B cell (primary cell): Measurements from ENCODE around the gene TTC13. TPM values are rescaled to one million over a fixed set of nuclear protein-coding genes. Genes with fewer than 3 reads are reported as not detected.

ENCODE experiments used
- ATAC-seq: fragments of 200-7000 bp; cut with Tn5 transposase; one replicate; pipeline ENCODE4 v1.10.0; 2021; ENCODE audit warnings: low read depth, mild to moderate bottlenecking, moderate number of reproducible peaks, moderate library complexity
- CTCF ChIA-PET: fragments of 350-600 bp; sonication (Branson Sonifier 250); formaldehyde crosslinking; loops from one replicate; lab custom pipeline; 2021; ENCODE audit warnings: antibody characterized with exemption, inconsistent platforms; lab: Charles Lee
- POLR2A ChIA-PET: fragments of 350-600 bp; sonication (Branson Sonifier 250); formaldehyde crosslinking; loops from one replicate; lab custom pipeline; 2021; ENCODE audit warnings: antibody characterized with exemption; lab: Charles Lee
- DNase-seq: peaks from one replicate; pipeline ENCODE4 v3.0.0; 2013
- H2AFZ ChIP-seq: 2 replicates; pipeline ENCODE4 v1.6.1; 2012; ENCODE audit warnings: mild to moderate bottlenecking, low read depth, low read length; ENCODE audit not compliant: insufficient read depth, poor library complexity, severe bottlenecking
- H3K27ac ChIP-seq, 2 donors: 1 replicate in 1 of 2; 2 replicates in 1 of 2; pipeline ENCODE4 v1.5.1; 2012 to 2013; ENCODE audit warnings: low read length in 2 of 2, mild to moderate bottlenecking in 2 of 2, moderate library complexity in 1 of 2
- H3K27me3 ChIP-seq, 4 experiments: fragments of 200-600 bp in 1 of 4; sonication (generic) in 1 of 4; replicated peaks in 1 of 4; 1 replicate in 2 of 4; 2 replicates in 2 of 4; pipeline versions ENCODE4 v1.6.1 to v1.7.0; 2013 to 2016; ENCODE audit warnings: low read length in 3 of 4, mild to moderate bottlenecking in 2 of 4, mixed read lengths in 1 of 4, moderate library complexity in 1 of 4; ENCODE audit not compliant: insufficient read depth in 4 of 4, control insufficient read depth in 3 of 4; ENCODE audit errors: control extremely low read depth in 1 of 4
- H3K36me3 ChIP-seq, 2 experiments: replicated peaks in 1 of 2; 1 replicate in 1 of 2; 2 replicates in 1 of 2; pipeline versions ENCODE4 v1.6.1 to v1.7.1; 2013; ENCODE audit warnings: low read length in 1 of 2; ENCODE audit not compliant: insufficient read depth in 2 of 2, control insufficient read depth in 1 of 2; ENCODE audit errors: control extremely low read depth in 1 of 2, extremely low read depth in 1 of 2
- H3K4me1 ChIP-seq, 2 donors: fragments of 200-600 bp in 1 of 2; sonication (generic) in 1 of 2; 1 replicate in 1 of 2; 2 replicates in 1 of 2; pipeline versions ENCODE4 v1.5.1 to v1.6.1; 2013 to 2017; ENCODE audit warnings: low read length in 2 of 2; ENCODE audit not compliant: control insufficient read depth in 2 of 2, insufficient read depth in 2 of 2
- H3K4me2 ChIP-seq: replicated peaks from 2 replicates; pipeline ENCODE3; 2012; ENCODE audit warnings: mild to moderate bottlenecking, low read depth, low read length; ENCODE audit not compliant: poor library complexity, severe bottlenecking
- H3K4me3 ChIP-seq, 5 experiments: fragments of 200-600 bp in 1 of 5; sonication (generic) in 1 of 5; 1 replicate in 3 of 5; 2 replicates in 2 of 5; pipeline versions ENCODE4 v1.5.1 to v1.7.0; 2011 to 2016; ENCODE audit warnings: low read length in 4 of 5, mild to moderate bottlenecking in 4 of 5, low read depth in 2 of 5, control low read depth in 1 of 5, moderate library complexity in 1 of 5; ENCODE audit not compliant: insufficient read depth in 1 of 5; ENCODE audit errors: control extremely low read depth in 1 of 5, extremely low read depth in 1 of 5
- H3K79me2 ChIP-seq: fragments of 200-600 bp; sonication (generic); one replicate; pipeline ENCODE4 v1.6.0; 2016; ENCODE audit warnings: low read length; ENCODE audit not compliant: control insufficient read depth, insufficient read depth
- H3K9ac ChIP-seq: fragments of 200-600 bp; sonication (generic); 2 replicates; pipeline ENCODE4 v1.6.1; 2017; ENCODE audit warnings: mild to moderate bottlenecking, low read length, moderate library complexity
- H3K9me3 ChIP-seq, 3 donors: one replicate each; pipeline versions ENCODE4 v1.6.1 to v1.7.1; 2013; ENCODE audit warnings: low read length in 2 of 3; ENCODE audit not compliant: control insufficient read depth in 2 of 3, insufficient read depth in 1 of 3; ENCODE audit errors: control extremely low read depth in 1 of 3
- H4K20me1 ChIP-seq: 2 replicates; pipeline ENCODE4 v1.6.0; 2012; ENCODE audit warnings: mild to moderate bottlenecking, low read length; ENCODE audit not compliant: insufficient read depth, control insufficient read depth, poor library complexity, severe bottlenecking
- H3K27ac Mint-ChIP-seq: one replicate; pipeline ENCODE4 v1.8.0; 2021; ENCODE audit warnings: mixed read lengths
- H3K27me3 Mint-ChIP-seq: one replicate; pipeline ENCODE4 v1.8.0; 2021; ENCODE audit warnings: mixed read lengths
- H3K4me1 Mint-ChIP-seq: one replicate; pipeline ENCODE4 v1.8.0; 2021; ENCODE audit warnings: mixed read lengths
- H3K4me3 Mint-ChIP-seq: one replicate; pipeline ENCODE4 v1.8.0; 2021; ENCODE audit warnings: mixed read lengths
- H3K9me3 Mint-ChIP-seq: one replicate; pipeline ENCODE4 v1.8.0; 2022; ENCODE audit warnings: mixed read lengths; ENCODE audit not compliant: insufficient read depth
- EZH2 ChIP-seq: IDR thresholded peaks from 2 replicates; pipeline ENCODE4 v1.6.1; 2012; ENCODE audit warnings: borderline replicate concordance, low read depth, mild to moderate bottlenecking, moderate library complexity, low read length; ENCODE audit not compliant: insufficient read depth, poor library complexity, severe bottlenecking
- WGBS: methylation state at CpG from one replicate; pipeline ENCODE4 v1.1.5; 2013; ENCODE audit warnings: missing lambda C conversion rate; ENCODE audit not compliant: insufficient coverage; 5-methylcytosine and 5-hydroxymethylcytosine counted together
- intact Hi-C: fragments of 100-400 bp; cut with micrococcal nuclease; formaldehyde crosslinking; loops from one replicate; pipeline ENCODE4 v1.10.0; 2022
- polyA plus RNA-seq: library from polyadenylated mRNA; depleted of rRNA; stranded (reverse); fragments of >200 nt; gene quantifications from 2 replicates; pipeline ENCODE4 v1.2.3, GENCODE V29; 2012
- total RNA-seq, 2 donors: library from RNA; stranded (reverse); fragments of 120-200 nt in 1 of 2; gene quantifications; 1 replicate in 1 of 2; 2 replicates in 1 of 2; pipeline versions ENCODE4 v1.2.3 to v1.2.4, GENCODE V29; 2013 to 2022
- TF ChIP-seq, protein P1 (sequence below): fragments of 200-600 bp; IDR thresholded peaks from one replicate; pipeline ENCODE4 v1.8.0; 2022; ENCODE audit warnings: antibody characterized with exemption, mild to moderate bottlenecking

Gene TTC13
- total and polyA plus RNA-seq, 2 donors (not counting 1 experiment from before 2014, with no cell fraction given): 33.9 to 55.0 TPM

- Mint-ChIP-seq H3K27ac (no peak overlapping the region), H3K9me3 (no peaks in the 10 kb centered on the region), H3K4me3 (no peak overlapping the region), H3K4me1 (no peaks in the 10 kb centered on the region), H3K27me3 (no peaks in the 10 kb centered on the region)
- Histone ChIP-seq H3K4me2 (no peak overlapping the region), H3K9me3 (no peaks in the 10 kb centered on the region), H3K27ac (no peak overlapping the region), H4K20me1 (no peaks in the 10 kb centered on the region), H3K27me3 (no peaks in the 10 kb centered on the region), H3K4me1 (no peaks in the 10 kb centered on the region), H3K4me3 (no peak overlapping the region), H3K79me2 (no peaks in the 10 kb centered on the region), H3K36me3 (peaks cover 4 to 70% of the 10 kb centered on the region in 2 experiments), H2AFZ (no peak overlapping the region), H3K9ac (no peak overlapping the region)
- TF ChIP-seq, protein P1, sequence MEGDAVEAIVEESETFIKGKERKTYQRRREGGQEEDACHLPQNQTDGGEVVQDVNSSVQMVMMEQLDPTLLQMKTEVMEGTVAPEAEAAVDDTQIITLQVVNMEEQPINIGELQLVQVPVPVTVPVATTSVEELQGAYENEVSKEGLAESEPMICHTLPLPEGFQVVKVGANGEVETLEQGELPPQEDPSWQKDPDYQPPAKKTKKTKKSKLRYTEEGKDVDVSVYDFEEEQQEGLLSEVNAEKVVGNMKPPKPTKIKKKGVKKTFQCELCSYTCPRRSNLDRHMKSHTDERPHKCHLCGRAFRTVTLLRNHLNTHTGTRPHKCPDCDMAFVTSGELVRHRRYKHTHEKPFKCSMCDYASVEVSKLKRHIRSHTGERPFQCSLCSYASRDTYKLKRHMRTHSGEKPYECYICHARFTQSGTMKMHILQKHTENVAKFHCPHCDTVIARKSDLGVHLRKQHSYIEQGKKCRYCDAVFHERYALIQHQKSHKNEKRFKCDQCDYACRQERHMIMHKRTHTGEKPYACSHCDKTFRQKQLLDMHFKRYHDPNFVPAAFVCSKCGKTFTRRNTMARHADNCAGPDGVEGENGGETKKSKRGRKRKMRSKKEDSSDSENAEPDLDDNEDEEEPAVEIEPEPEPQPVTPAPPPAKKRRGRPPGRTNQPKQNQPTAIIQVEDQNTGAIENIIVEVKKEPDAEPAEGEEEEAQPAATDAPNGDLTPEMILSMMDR: no peak
- TF ChIP-seq EZH2: no peak
- intact Hi-C loops: no loop called here
- ATAC-seq (no peak), DNase-seq (no peak)
- WGBS: no CpG with 5 or more reads among the region's 2 CpGs
- ChIA-PET CTCF (interaction anchor here (0.7 to 1.3 kb wide), 2 partner anchors 10 to 73 kb away, joined by 3 to 4 read pairs; partner anchors contain the start of gene ARV1), POLR2A (no interaction called here)
These were observed 72.4 kb downstream of the TTC13 start for GRCh38 chr1:230906226-230906625.

DNA sequence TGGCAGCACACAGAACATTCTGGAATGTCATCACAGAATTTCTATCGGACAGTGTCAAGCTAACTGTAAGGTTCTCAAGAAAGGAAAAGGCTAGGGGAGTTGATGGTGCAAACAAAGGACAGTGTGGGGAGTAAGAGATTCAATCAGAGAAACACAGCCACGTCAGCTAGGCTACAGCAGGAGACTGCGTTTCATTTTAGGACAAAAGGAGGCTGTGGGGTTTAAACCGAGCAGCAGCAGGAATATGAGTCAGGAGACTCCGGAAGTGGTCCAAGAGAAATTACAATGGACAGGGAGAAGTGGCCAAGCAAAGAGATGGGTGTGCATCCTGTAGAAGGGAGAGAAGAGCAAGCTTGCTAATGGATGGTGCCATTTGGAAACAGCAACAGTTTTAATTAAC is 72.9 kb downstream of the TTC13 start:
- Mint-ChIP-seq H3K4me1 (no peaks in the 10 kb centered on the region), H3K27me3 (no peaks in the 10 kb centered on the region), H3K27ac (no peak overlapping the region), H3K9me3 (no peaks in the 10 kb centered on the region), H3K4me3 (no peak overlapping the region)
- Histone ChIP-seq H3K27me3 (no peaks in the 10 kb centered on the region), H3K79me2 (no peaks in the 10 kb centered on the region), H2AFZ (no peak overlapping the region), H3K36me3 (peaks cover 4 to 65% of the 10 kb centered on the region in 2 experiments), H4K20me1 (no peaks in the 10 kb centered on the region), H3K4me2 (no peak overlapping the region), H3K4me1 (no peaks in the 10 kb centered on the region), H3K27ac (no peak overlapping the region), H3K9me3 (no peaks in the 10 kb centered on the region), H3K9ac (no peak overlapping the region), H3K4me3 (no peak overlapping the region)
- ATAC-seq (no peak), DNase-seq (no peak)
- TF ChIP-seq EZH2: no peak
- TF ChIP-seq, protein P1: no peak
- ChIA-PET CTCF (interaction anchor here (0.7 to 1.2 kb wide), 2 partner anchors 11 to 12 kb away, joined by 3 to 4 read pairs; no protein-coding TSS in a partner anchor), POLR2A (no interaction called here)
- intact Hi-C loops: no loop called here
- 100% methylated on average over 5 of the region's 5 CpGs for WGBS
